Measurements from ENCODE around the gene PIM3. TPM values are rescaled to one million over a fixed set of nuclear protein-coding genes. Genes with fewer than 3 reads are reported as not detected.

PIM3 gene
- 56.8 and 58.1 TPM in 2 replicates for total RNA-seq (2014; rRNA removed; shearing (Covaris generic))
- polyA plus RNA-seq (2015; cell fraction: cytosol; rRNA removed): 51.0 and 59.1 TPM in 2 replicates
- polyA plus RNA-seq (2015; cell fraction: nucleus; rRNA removed): 53.4 and 59.0 TPM in 2 replicates

- DNase-seq (ENCODE audit: low read depth): peak; percentile 94
Measured at GRCh38 chr22:49960159-49961004, at the start of gene PIM3. Gene PIM3, plus strand, starts transcription at chr22:49960772. Its CDS starts 176 bp downstream, at chr22:49960948.

- DNase-seq (ENCODE audit: low read depth): no peak
Measured at GRCh38 chr22:49911881-49912625, 48.5 kb upstream of the PIM3 start.

- no peak for DNase-seq (ENCODE audit: low read depth)
Measured at GRCh38 chr22:49913026-49913425, 47.5 kb upstream of the PIM3 start.

GRCh38 chr22:49913446-49913845 is 47.1 kb upstream of the PIM3 start:
- no peak for DNase-seq (ENCODE audit: low read depth)

GRCh38 chr22:49914256-49914655 is 46.3 kb upstream of the PIM3 start:
- DNase-seq (ENCODE audit: low read depth): no peak

GRCh38 chr22:49915610-49916009 is 45.0 kb upstream of the PIM3 start:
- DNase-seq (ENCODE audit: low read depth): no peak

GRCh38 chr22:49916831-49917230 is 43.7 kb upstream of the PIM3 start:
- no peak for DNase-seq (ENCODE audit: low read depth)

GRCh38 chr22:49917974-49918910 is 42.3 kb upstream of the PIM3 start, which contains the start of the genes ALG12 and CRELD2:
Gene ALG12, minus strand, starts transcription at chr22:49918438. Its CDS starts 4,673 bp downstream, at chr22:49913765.
Gene CRELD2, plus strand, starts transcription at chr22:49918634. Its CDS starts 136 bp downstream, at chr22:49918770.
- peak; percentile 95 for DNase-seq (ENCODE audit: low read depth)

GRCh38 chr22:49918911-49919881 is 41.4 kb upstream of the PIM3 start:
- DNase-seq (ENCODE audit: low read depth): no peak

GRCh38 chr22:49920859-49921258 is 39.7 kb upstream of the PIM3 start:
- DNase-seq (ENCODE audit: low read depth): no peak

- no peak for DNase-seq (ENCODE audit: low read depth)
Measured at GRCh38 chr22:49921508-49922278, 38.9 kb upstream of the PIM3 start.

- no peak for DNase-seq (ENCODE audit: low read depth)
Measured at GRCh38 chr22:49922484-49922883, 38.1 kb upstream of the PIM3 start.

GRCh38 chr22:49922926-49923325 is 37.6 kb upstream of the PIM3 start:
- DNase-seq (ENCODE audit: low read depth): no peak

GRCh38 chr22:49923445-49923844 is 37.1 kb upstream of the PIM3 start:
- no peak for DNase-seq (ENCODE audit: low read depth)

- DNase-seq (ENCODE audit: low read depth): no peak
Measured at GRCh38 chr22:49924113-49924833, 36.3 kb upstream of the PIM3 start.

GRCh38 chr22:49925525-49926128 is 34.9 kb upstream of the PIM3 start:
- no peak for DNase-seq (ENCODE audit: low read depth)

GRCh38 chr22:49926916-49927315 is 33.7 kb upstream of the PIM3 start:
- DNase-seq (ENCODE audit: low read depth): no peak
